PC-9 (cell line): ENCODE measurements around the gene PRDM16. TPM values are rescaled to one million over a fixed set of nuclear protein-coding genes. Genes with fewer than 3 reads are reported as not detected.

ENCODE experiments used
- BruUV-seq: library from RNA; stranded (reverse); fragments of 400-500 nt; replicated peaks from 2 replicates; lab custom pipeline; 2021; lab: Mats Ljungman, UMichigan
- CTCF ChIA-PET: fragments of 300-600 bp; sonication (Branson Sonifier 250); formaldehyde crosslinking; loops from one replicate; lab custom pipeline; 2022; ENCODE audit warnings: antibody characterized with exemption; lab: Charles Lee
- POLR2A ChIA-PET: fragments of 300-600 bp; sonication (Branson Sonifier 250); formaldehyde crosslinking; loops from one replicate; lab custom pipeline; 2022; ENCODE audit warnings: antibody characterized with exemption; ENCODE audit not compliant: unreplicated experiment; lab: Charles Lee
- DNase-seq, 2 experiments: peaks; one replicate each; pipeline versions ENCODE4 v3.0.0 to v3.0.0-alpha.2; 2015 to 2022; ENCODE audit warnings: mixed read lengths in 1 of 2
- H2AFZ ChIP-seq: fragments of 200-600 bp; sonication (generic); 2 replicates; pipeline ENCODE4 v1.8.1; 2017; ENCODE audit warnings: antibody characterized with exemption
- H3F3A ChIP-seq: fragments of 200-600 bp; sonication (generic); 2 replicates; pipeline ENCODE4 v1.8.1; 2017; ENCODE audit warnings: antibody characterized with exemption, mild to moderate bottlenecking, low read depth; ENCODE audit not compliant: insufficient read depth
- H3K27ac ChIP-seq: fragments of 200-600 bp; sonication (generic); 2 replicates; pipeline ENCODE4 v1.6.1; 2016; ENCODE audit warnings: mixed run types
- H3K27me3 ChIP-seq: fragments of 200-600 bp; sonication (generic); 2 replicates; pipeline ENCODE4 v1.6.1; 2016; ENCODE audit warnings: low read depth, mixed run types; ENCODE audit not compliant: insufficient read depth
- H3K36me3 ChIP-seq: fragments of 200-600 bp; sonication (generic); 2 replicates; pipeline ENCODE4 v1.6.1; 2016; ENCODE audit warnings: low read depth, mixed run types
- H3K4me1 ChIP-seq: fragments of 200-600 bp; sonication (generic); replicated peaks from 2 replicates; pipeline ENCODE4 v1.6.1; 2016; ENCODE audit warnings: mixed run types; ENCODE audit not compliant: insufficient read depth
- H3K4me2 ChIP-seq: fragments of 200-600 bp; sonication (generic); 2 replicates; pipeline ENCODE4 v1.6.1; 2017; ENCODE audit warnings: mixed run types
- H3K4me3 ChIP-seq: fragments of 200-600 bp; sonication (generic); 2 replicates; pipeline ENCODE4 v1.6.1; 2016; ENCODE audit warnings: mixed run types
- H3K79me2 ChIP-seq: fragments of 200-600 bp; sonication (generic); 2 replicates; pipeline ENCODE4 v1.6.1; 2017; ENCODE audit warnings: low read depth, mixed run types
- H3K9me2 ChIP-seq: fragments of 200-600 bp; sonication (generic); 2 replicates; pipeline ENCODE4 v1.8.1; 2017; ENCODE audit warnings: mild to moderate bottlenecking; ENCODE audit not compliant: insufficient read depth
- H3K9me3 ChIP-seq: fragments of 200-600 bp; sonication (generic); 2 replicates; pipeline ENCODE4 v1.8.1; 2016; ENCODE audit warnings: low read depth; ENCODE audit not compliant: insufficient read depth
- H4K20me1 ChIP-seq: fragments of 200-600 bp; sonication (generic); 2 replicates; pipeline ENCODE4 v1.8.1; 2017; ENCODE audit not compliant: insufficient read depth
- EZH2 ChIP-seq: fragments of 200-600 bp; sonication (generic); IDR thresholded peaks from 2 replicates; pipeline ENCODE4 v1.8.0; 2017; ENCODE audit warnings: antibody characterized with exemption, low read depth
- intact Hi-C: fragments of 100-400 bp; cut with micrococcal nuclease; formaldehyde crosslinking; loops from one replicate; pipeline ENCODE4 v1.10.0; 2022; ENCODE audit not compliant: unreplicated experiment
- total RNA-seq: library from RNA; stranded (reverse); gene quantifications from 2 replicates; pipeline ENCODE4 v1.2.3, GENCODE V29; 2021
- TF ChIP-seq, protein P1 (sequence below): fragments of 200-600 bp; sonication (generic); conservative IDR thresholded peaks from 2 replicates; pipeline ENCODE4 v1.6.1; 2017; ENCODE audit warnings: mixed run types, antibody characterized with exemption, mild to moderate bottlenecking, moderate library complexity

The PRDM16 gene
- total RNA-seq, 1 experiment from 2014 or later: not detected

DNA sequence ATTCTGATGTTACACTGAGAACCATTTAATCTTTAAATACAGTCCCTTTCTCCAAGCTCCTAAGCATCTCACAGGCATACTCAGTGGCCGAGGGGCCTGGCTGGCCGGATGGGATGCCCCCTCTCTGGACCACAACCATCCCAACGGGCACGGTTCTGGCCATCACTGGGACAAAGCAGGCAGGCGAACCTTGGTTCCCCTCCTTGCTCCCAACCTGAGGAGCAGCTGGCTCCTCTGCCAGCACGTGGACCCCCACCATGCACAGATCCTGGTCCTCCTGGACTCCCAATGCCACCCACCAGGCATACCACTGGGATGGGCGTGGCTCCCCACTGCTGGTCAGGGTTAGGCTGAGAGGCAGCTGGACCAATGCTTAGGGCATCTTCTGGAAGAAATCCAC lies 19.8 kb upstream of the PRDM16 start:
- TF ChIP-seq EZH2: no peak
- TF ChIP-seq, protein P1, sequence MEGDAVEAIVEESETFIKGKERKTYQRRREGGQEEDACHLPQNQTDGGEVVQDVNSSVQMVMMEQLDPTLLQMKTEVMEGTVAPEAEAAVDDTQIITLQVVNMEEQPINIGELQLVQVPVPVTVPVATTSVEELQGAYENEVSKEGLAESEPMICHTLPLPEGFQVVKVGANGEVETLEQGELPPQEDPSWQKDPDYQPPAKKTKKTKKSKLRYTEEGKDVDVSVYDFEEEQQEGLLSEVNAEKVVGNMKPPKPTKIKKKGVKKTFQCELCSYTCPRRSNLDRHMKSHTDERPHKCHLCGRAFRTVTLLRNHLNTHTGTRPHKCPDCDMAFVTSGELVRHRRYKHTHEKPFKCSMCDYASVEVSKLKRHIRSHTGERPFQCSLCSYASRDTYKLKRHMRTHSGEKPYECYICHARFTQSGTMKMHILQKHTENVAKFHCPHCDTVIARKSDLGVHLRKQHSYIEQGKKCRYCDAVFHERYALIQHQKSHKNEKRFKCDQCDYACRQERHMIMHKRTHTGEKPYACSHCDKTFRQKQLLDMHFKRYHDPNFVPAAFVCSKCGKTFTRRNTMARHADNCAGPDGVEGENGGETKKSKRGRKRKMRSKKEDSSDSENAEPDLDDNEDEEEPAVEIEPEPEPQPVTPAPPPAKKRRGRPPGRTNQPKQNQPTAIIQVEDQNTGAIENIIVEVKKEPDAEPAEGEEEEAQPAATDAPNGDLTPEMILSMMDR: no peak
- POLR2A ChIA-PET: no interaction called here
- intact Hi-C loops: no loop called here

DNA sequence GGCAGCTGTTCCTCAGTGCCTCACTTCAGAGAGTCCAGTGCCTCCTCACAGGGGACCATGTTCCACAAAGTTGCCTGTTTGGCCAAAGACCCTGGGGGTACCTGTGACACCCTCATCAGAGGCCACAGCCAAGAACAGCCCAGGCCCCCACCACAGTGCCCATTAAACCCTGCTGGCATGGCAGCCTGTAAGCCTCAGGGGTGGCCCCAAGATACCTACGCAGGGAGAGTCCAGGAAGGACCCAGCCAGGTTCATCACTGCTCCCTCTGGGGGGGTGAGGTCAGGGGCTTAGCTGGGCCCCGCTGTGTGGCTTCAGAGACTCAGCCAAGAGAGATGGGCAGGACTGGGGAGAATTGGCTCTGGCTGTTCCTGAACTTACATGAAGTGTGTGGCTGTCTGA lies 19.1 kb upstream of the PRDM16 start:
- POLR2A ChIA-PET: no interaction called here
- intact Hi-C loops: no loop called here
- no TSS peak for BruUV-seq

More for the DNA sequence above, 19.8 kb upstream of the PRDM16 start:
- H3K27me3 ChIP-seq: peaks cover 39% of the 10 kb centered on the region
- peaks cover 2% of the 10 kb centered on the region; the same call in 1 of the 2 replicates for H4K20me1 ChIP-seq
- no peaks in the 10 kb centered on the region for H3K79me2 ChIP-seq
- no peaks in the 10 kb centered on the region for H3K9me3 ChIP-seq
- no peak for DNase-seq
- H3K27ac ChIP-seq: no peak overlapping the region
- H3K4me1 ChIP-seq: no peaks in the 10 kb centered on the region
- H3K4me2 ChIP-seq: no peak overlapping the region
- H3K9me2 ChIP-seq: no peaks in the 10 kb centered on the region
- BruUV-seq: no TSS peak
- CTCF ChIA-PET: no interaction called here
- no peaks in the 10 kb centered on the region for H3F3A ChIP-seq
- no peak overlapping the region for H3K4me3 ChIP-seq
- H3K36me3 ChIP-seq: no peaks in the 10 kb centered on the region
- no peak overlapping the region for H2AFZ ChIP-seq

DNA sequence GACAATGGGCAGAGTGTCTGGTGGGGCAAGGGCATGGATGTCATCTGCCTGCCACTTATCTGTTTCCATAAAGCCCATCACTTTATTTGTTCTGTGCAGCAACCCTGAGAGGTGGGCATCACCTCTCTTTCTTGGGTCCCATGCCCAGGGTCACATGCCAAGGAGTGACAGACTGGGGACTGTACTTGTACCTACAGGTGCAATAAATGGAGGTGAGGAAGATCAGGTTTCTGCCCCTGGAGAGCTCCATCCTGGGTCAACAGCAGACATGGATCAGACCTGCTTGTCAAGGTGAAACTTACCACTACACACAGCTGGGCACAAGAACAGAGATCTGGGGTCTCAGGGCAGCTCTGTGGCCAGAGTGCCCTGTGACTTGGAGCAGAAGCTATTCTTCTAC lies 18.4 kb upstream of the PRDM16 start:
- no peaks in the 10 kb centered on the region for H3K36me3 ChIP-seq
- no peaks in the 10 kb centered on the region for H3K79me2 ChIP-seq
- no peaks in the 10 kb centered on the region for H3F3A ChIP-seq
- no peak overlapping the region for H2AFZ ChIP-seq
- H3K27me3 ChIP-seq: peaks cover 35% of the 10 kb centered on the region
- peaks cover 2% of the 10 kb centered on the region; the same call in 1 of the 2 replicates for H4K20me1 ChIP-seq
- H3K4me3 ChIP-seq: no peak overlapping the region
- H3K27ac ChIP-seq: no peak overlapping the region
- intact Hi-C loops: no loop called here
- TF ChIP-seq EZH2: no peak
- TF ChIP-seq, protein P1: no peak
- BruUV-seq: no TSS peak
- H3K9me2 ChIP-seq: no peaks in the 10 kb centered on the region
- ChIA-PET POLR2A (no interaction called here), CTCF (no interaction called here)
- no peak for DNase-seq
- no peaks in the 10 kb centered on the region for H3K4me1 ChIP-seq
- H3K4me2 ChIP-seq: no peak overlapping the region
- no peaks in the 10 kb centered on the region for H3K9me3 ChIP-seq

More for the DNA sequence above, 19.1 kb upstream of the PRDM16 start:
- Histone ChIP-seq H3K9me2 (no peaks in the 10 kb centered on the region), H3K9me3 (no peaks in the 10 kb centered on the region), H3K4me2 (no peak overlapping the region), H3K4me3 (no peak overlapping the region), H3K27ac (no peak overlapping the region), H2AFZ (no peak overlapping the region), H3K4me1 (no peaks in the 10 kb centered on the region), H3K27me3 (peaks cover 39% of the 10 kb centered on the region), H4K20me1 (peaks cover 2% of the 10 kb centered on the region; the same call in 1 of the 2 replicates), H3K79me2 (no peaks in the 10 kb centered on the region), H3K36me3 (no peaks in the 10 kb centered on the region), H3F3A (no peaks in the 10 kb centered on the region)
- CTCF ChIA-PET: no interaction called here
- TF ChIP-seq, protein P1: no peak
- no peak for TF ChIP-seq EZH2
- no peak for DNase-seq
